HG02571 (cell line): ENCODE data around the gene HCK.

Source experiments
- ATAC-seq: cut with Tn5 transposase; IDR thresholded peaks from one replicate; pipeline ENCODE4 v1.9.1; 2021; ENCODE audit warnings: mild to moderate bottlenecking, moderate library complexity; ENCODE audit not compliant: unreplicated experiment

HCK gene

GRCh38 chr20:32052090-32052777, at the start of gene HCK:
Gene HCK (plus strand): TSS chr20:32052242.
- no peak for ATAC-seq

- ATAC-seq: no peak
These were observed 48.7 kb upstream of the HCK start for GRCh38 chr20:32003325-32003724.

- no peak for ATAC-seq
These were observed 47.1 kb upstream of the HCK start for GRCh38 chr20:32004963-32005362.

GRCh38 chr20:32006053-32006452, 46.0 kb upstream of the HCK start:
- ATAC-seq: no peak

GRCh38 chr20:32006841-32007786, 44.9 kb upstream of the HCK start:
- no peak for ATAC-seq

- no peak for ATAC-seq
These were observed 44.0 kb upstream of the HCK start for GRCh38 chr20:32007787-32008616.

- no peak for ATAC-seq
These were observed 42.5 kb upstream of the HCK start for GRCh38 chr20:32009564-32009963.

GRCh38 chr20:32010101-32010500, 41.9 kb upstream of the HCK start, which contains the start of gene CCM2L:
Gene CCM2L (plus strand): TSS chr20:32010438. CDS start chr20:32010455, 17 bp downstream.
- ATAC-seq: no peak

GRCh38 chr20:32010666-32011065, 41.4 kb upstream of the HCK start:
- ATAC-seq: no peak

GRCh38 chr20:32012159-32012688, 39.8 kb upstream of the HCK start:
- ATAC-seq: no peak

GRCh38 chr20:32013326-32013725, 38.7 kb upstream of the HCK start:
- no peak for ATAC-seq

- ATAC-seq: no peak
These were observed 34.3 kb upstream of the HCK start for GRCh38 chr20:32017711-32018251.

- no peak for ATAC-seq
These were observed 33.5 kb upstream of the HCK start for GRCh38 chr20:32018269-32019155.

GRCh38 chr20:32019156-32019510, 32.9 kb upstream of the HCK start:
- ATAC-seq: no peak

- no peak for ATAC-seq
These were observed 32.2 kb upstream of the HCK start for GRCh38 chr20:32019563-32020463.

GRCh38 chr20:32021091-32021490, 31.0 kb upstream of the HCK start:
- ATAC-seq: no peak

GRCh38 chr20:32024683-32025295, 27.3 kb upstream of the HCK start:
- no peak for ATAC-seq

GRCh38 chr20:32027643-32028042, 24.4 kb upstream of the HCK start:
- ATAC-seq: no peak
